ENCODE data around the gene SLC66A1.

GRCh38 chr1:19325958-19326747, 14.0 kb downstream of the SLC66A1 start:
- no peak for TF ChIP-seq TAF1 (IDR thresholded peaks at IDR 0.05; ENCODE audit: borderline replicate concordance, insufficient read depth, low read length)
- no peak for TF ChIP-seq POLR2AphosphoS5 (IDR thresholded peaks at IDR 0.05; ENCODE audit: low read depth, low read length)
- TF ChIP-seq, protein P1, sequence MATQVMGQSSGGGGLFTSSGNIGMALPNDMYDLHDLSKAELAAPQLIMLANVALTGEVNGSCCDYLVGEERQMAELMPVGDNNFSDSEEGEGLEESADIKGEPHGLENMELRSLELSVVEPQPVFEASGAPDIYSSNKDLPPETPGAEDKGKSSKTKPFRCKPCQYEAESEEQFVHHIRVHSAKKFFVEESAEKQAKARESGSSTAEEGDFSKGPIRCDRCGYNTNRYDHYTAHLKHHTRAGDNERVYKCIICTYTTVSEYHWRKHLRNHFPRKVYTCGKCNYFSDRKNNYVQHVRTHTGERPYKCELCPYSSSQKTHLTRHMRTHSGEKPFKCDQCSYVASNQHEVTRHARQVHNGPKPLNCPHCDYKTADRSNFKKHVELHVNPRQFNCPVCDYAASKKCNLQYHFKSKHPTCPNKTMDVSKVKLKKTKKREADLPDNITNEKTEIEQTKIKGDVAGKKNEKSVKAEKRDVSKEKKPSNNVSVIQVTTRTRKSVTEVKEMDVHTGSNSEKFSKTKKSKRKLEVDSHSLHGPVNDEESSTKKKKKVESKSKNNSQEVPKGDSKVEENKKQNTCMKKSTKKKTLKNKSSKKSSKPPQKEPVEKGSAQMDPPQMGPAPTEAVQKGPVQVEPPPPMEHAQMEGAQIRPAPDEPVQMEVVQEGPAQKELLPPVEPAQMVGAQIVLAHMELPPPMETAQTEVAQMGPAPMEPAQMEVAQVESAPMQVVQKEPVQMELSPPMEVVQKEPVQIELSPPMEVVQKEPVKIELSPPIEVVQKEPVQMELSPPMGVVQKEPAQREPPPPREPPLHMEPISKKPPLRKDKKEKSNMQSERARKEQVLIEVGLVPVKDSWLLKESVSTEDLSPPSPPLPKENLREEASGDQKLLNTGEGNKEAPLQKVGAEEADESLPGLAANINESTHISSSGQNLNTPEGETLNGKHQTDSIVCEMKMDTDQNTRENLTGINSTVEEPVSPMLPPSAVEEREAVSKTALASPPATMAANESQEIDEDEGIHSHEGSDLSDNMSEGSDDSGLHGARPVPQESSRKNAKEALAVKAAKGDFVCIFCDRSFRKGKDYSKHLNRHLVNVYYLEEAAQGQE (IDR thresholded peaks at IDR 0.05; ENCODE audit: insufficient read depth in 1 of 2, low read depth in 2 of 2, low read length in 2 of 2), result no peak
- TF ChIP-seq SIN3A (IDR thresholded peaks at IDR 0.05; ENCODE audit: borderline replicate concordance, insufficient read depth, low read length), result no peak
- TF ChIP-seq FOXP2 (optimal IDR thresholded peaks at IDR 0.05; ENCODE audit: borderline replicate concordance, extremely low read depth, extremely low read length, insufficient read depth), result no peak
